KG1 (cell line): Measurements from ENCODE around the gene DDIT4.
"Not testable (repeated sequence)": the region's sequence is repeated elsewhere in the genome, so short reads cannot be mapped to it uniquely, and the experiment has no call there.

ENCODE experiments used
- DNase-seq: peaks from one replicate; lab custom pipeline; 2025; lab: John Stamatoyannopoulos, UW

The DDIT4 gene

GRCh38 chr10:72267819-72268399 lies 5.8 kb upstream of the DDIT4 start:
- DNase-seq, result no peak

GRCh38 chr10:72268475-72269200 lies 5.1 kb upstream of the DDIT4 start:
- DNase-seq, result not testable (repeated sequence)

- DNase-seq, result no peak
Observed at GRCh38 chr10:72270607-72271281, 3.0 kb upstream of the DDIT4 start.

- no peak for DNase-seq
Observed at GRCh38 chr10:72272689-72273409, 875 bp upstream of the DDIT4 start.

GRCh38 chr10:72274213-72274729 lies 547 bp downstream of the DDIT4 start:
- DNase-seq, result no peak

- DNase-seq, result no peak
Observed at GRCh38 chr10:72274730-72275350, 1.1 kb downstream of the DDIT4 start.

GRCh38 chr10:72275351-72276012 lies 1.8 kb downstream of the DDIT4 start:
- no peak for DNase-seq

- no peak for DNase-seq
Observed at GRCh38 chr10:72276013-72276387, 2.3 kb downstream of the DDIT4 start.

GRCh38 chr10:72276421-72277339 lies 3.0 kb downstream of the DDIT4 start:
- no peak for DNase-seq

GRCh38 chr10:72277340-72277995 lies 3.7 kb downstream of the DDIT4 start:
- DNase-seq, result no peak

GRCh38 chr10:72277996-72278667 lies 4.4 kb downstream of the DDIT4 start:
- no peak for DNase-seq

- DNase-seq, result no peak
Observed at GRCh38 chr10:72278668-72279393, 5.1 kb downstream of the DDIT4 start.

- not testable (repeated sequence) for DNase-seq
Observed at GRCh38 chr10:72279587-72279986, 5.9 kb downstream of the DDIT4 start.

GRCh38 chr10:72283131-72283530 lies 9.4 kb downstream of the DDIT4 start:
- DNase-seq, result no peak

- DNase-seq, result no peak
Observed at GRCh38 chr10:72285972-72286521, 12.3 kb downstream of the DDIT4 start.

GRCh38 chr10:72291019-72291532 lies 17.4 kb downstream of the DDIT4 start:
- no peak for DNase-seq

- no peak for DNase-seq
Observed at GRCh38 chr10:72292223-72292691, 18.5 kb downstream of the DDIT4 start.
